ENCODE results near the gene OR4A47.
"Not testable (repeated sequence)": the region's sequence is repeated elsewhere in the genome, so short reads cannot be mapped to it uniquely, and the experiment has no call there.

OR4A47 gene

GRCh38 chr11:48488493-48488892, at the start of gene OR4A47:
OR4A47 (plus strand) TSS chr11:48488793; CDS start chr11:48488793, 0 bp downstream.
- in situ Hi-C loops (cut with HindIII; ENCODE audit: low pct_unique_long_range_greater_than_20kb, low sequenced_read_pairs); DNase-seq (ENCODE audit: low read depth in 1 of 2, low spot score in 1 of 2): not testable (repeated sequence)

GRCh38 chr11:48455909-48456308, 32.7 kb upstream of the OR4A47 start:
- in situ Hi-C loops (cut with HindIII; ENCODE audit: low pct_unique_long_range_greater_than_20kb, low sequenced_read_pairs); DNase-seq (ENCODE audit: low read depth in 1 of 2, low spot score in 1 of 2): not testable (repeated sequence)

GRCh38 chr11:48473966-48474365, 14.6 kb upstream of the OR4A47 start:
- DNase-seq (ENCODE audit: low read depth in 1 of 2, low spot score in 1 of 2); in situ Hi-C loops (cut with HindIII; ENCODE audit: low pct_unique_long_range_greater_than_20kb, low sequenced_read_pairs): not testable (repeated sequence)

GRCh38 chr11:48474703-48475102, 13.9 kb upstream of the OR4A47 start:
- DNase-seq (ENCODE audit: low read depth in 1 of 2, low spot score in 1 of 2); in situ Hi-C loops (cut with HindIII; ENCODE audit: low pct_unique_long_range_greater_than_20kb, low sequenced_read_pairs): not testable (repeated sequence)

GRCh38 chr11:48506169-48506568, 17.6 kb downstream of the OR4A47 start:
- DNase-seq (ENCODE audit: low read depth in 1 of 2, low spot score in 1 of 2); in situ Hi-C loops (cut with HindIII; ENCODE audit: low pct_unique_long_range_greater_than_20kb, low sequenced_read_pairs): not testable (repeated sequence)

GRCh38 chr11:48538991-48539390, 50.4 kb downstream of the OR4A47 start:
- no peak for TF ChIP-seq JUND (IDR thresholded peaks at IDR 0.05; ENCODE audit: low read depth)
- no peak for DNase-seq (ENCODE audit: low read depth in 1 of 2, low spot score in 1 of 2)
- in situ Hi-C loops (cut with HindIII; ENCODE audit: low pct_unique_long_range_greater_than_20kb, low sequenced_read_pairs), result no loop called here

Data from T47D (cell line).